K562 (cell line): Measurements from ENCODE around the gene CRYZL1. TPM values are rescaled to one million over a fixed set of nuclear protein-coding genes. Genes with fewer than 3 reads are reported as not detected.

Experiments used
- CREB5 ChIP-seq: fragments of 250-450 bp; sonication (Bioruptor Pico); IDR thresholded peaks from 2 replicates; pipeline ENCODE4 v1.5.0; 2020; ENCODE audit warnings: mild to moderate bottlenecking
- DNMT1 ChIP-seq: fragments of 450-650 bp; IDR thresholded peaks from 2 replicates; pipeline ENCODE4 v1.6.1; 2016; ENCODE audit warnings: antibody characterized with exemption, mild to moderate bottlenecking
- JUN ChIP-seq, 2 experiments: sonication (generic) in 1 of 2; formaldehyde crosslinking in 1 of 2; IDR thresholded peaks; 2 replicates each; pipeline versions ENCODE4 v1.6.1 to v1.8.0; 2012 to 2022; ENCODE audit warnings: borderline replicate concordance in 2 of 2, mild to moderate bottlenecking in 2 of 2, improper control_type of control experiment in 1 of 2, low read depth in 1 of 2, low read length in 1 of 2, missing genetic modification reagents in 1 of 2
- KLF6 ChIP-seq: fragments of 250-450 bp; sonication (Bioruptor Pico); IDR thresholded peaks from 2 replicates; pipeline ENCODE4 v1.4.0; 2020; ENCODE audit warnings: mild to moderate bottlenecking, moderate library complexity, borderline replicate concordance
- MAFK ChIP-seq: IDR thresholded peaks from 2 replicates; pipeline ENCODE4 v1.6.1; 2011; ENCODE audit warnings: low read length, improper control_type of control experiment
- MBD2 ChIP-seq: sonication (generic); IDR thresholded peaks from 2 replicates; pipeline ENCODE4 v1.6.1; 2016; ENCODE audit warnings: low read depth, borderline replicate concordance
- MED1 ChIP-seq: sonication (generic); formaldehyde crosslinking; IDR thresholded peaks from 2 replicates; pipeline ENCODE4 v1.8.1; 2023; ENCODE audit warnings: missing genetic modification reagents, borderline replicate concordance
- MXI1 ChIP-seq: IDR thresholded peaks from 2 replicates; pipeline ENCODE4 v1.6.1; 2011; ENCODE audit warnings: low read depth, mild to moderate bottlenecking, improper control_type of control experiment, low read length
- PBX2 ChIP-seq, 2 experiments: IDR thresholded peaks in 1 of 2; conservative IDR thresholded peaks in 1 of 2; 2 replicates each; pipeline ENCODE4 v1.6.1; 2016; ENCODE audit warnings: low read depth in 2 of 2, mild to moderate bottlenecking in 1 of 2, missing compliant biosample characterization in 1 of 2, missing genetic modification characterization in 1 of 2, moderate library complexity in 1 of 2
- THAP7 ChIP-seq: fragments of 250-450 bp; sonication (Bioruptor Pico); IDR thresholded peaks from 2 replicates; pipeline ENCODE4 v1.5.0; 2021
- TOE1 ChIP-seq, 2 experiments: fragments of 450-650 bp in 1 of 2; sonication (generic) in 1 of 2; formaldehyde crosslinking in 1 of 2; IDR thresholded peaks; 2 replicates each; pipeline versions ENCODE4 v1.7.1 to v1.8.0; 2016 to 2022; ENCODE audit warnings: borderline replicate concordance in 2 of 2, mild to moderate bottlenecking in 2 of 2, antibody characterized with exemption in 1 of 2, inconsistent platforms in 1 of 2, low read depth in 1 of 2, missing genetic modification reagents in 1 of 2, moderate library complexity in 1 of 2
- XRCC5 ChIP-seq: fragments of 200-400 bp; formaldehyde crosslinking; IDR thresholded peaks from 2 replicates; pipeline ENCODE4 v1.6.1; 2017; ENCODE audit warnings: low read depth, mild to moderate bottlenecking, low read length
- ZNF76 ChIP-seq: fragments of 250-450 bp; sonication (Bioruptor Pico); IDR thresholded peaks from 2 replicates; pipeline ENCODE4 v1.4.0; 2020; ENCODE audit warnings: mild to moderate bottlenecking, moderate library complexity, borderline replicate concordance
- polyA plus RNA-seq, 8 experiments: library from polyadenylated mRNA; depleted of rRNA in 4 of 8; stranded (reverse) in 5 of 8; unstranded in 3 of 8; fragments of >200 nt; fragmentation: Nextera tagmentation in 2 of 8; fragmentation: Illumina TruSeq in 1 of 8; extraction: Ambion mirVana in 2 of 8; extraction: Trizol in 1 of 8; gene quantifications; 2 replicates each; pipeline versions ENCODE4 v1.2.1 to v1.2.3, GENCODE V29; 2011 to 2014; ENCODE audit warnings: inconsistent platforms in 1 of 8, missing spikeins in 1 of 8
- total RNA-seq, 7 experiments: library from RNA; depleted of rRNA in 6 of 7; stranded (reverse); fragments of >200 nt in 6 of 7; fragmentation: Illumina TruSeq in 2 of 7; extraction: Trizol in 2 of 7; gene quantifications; 2 replicates each; pipeline versions ENCODE4 v1.2.1 to v1.2.3, GENCODE V29; 2011 to 2021; ENCODE audit warnings: low replicate concordance in 1 of 7
- TF ChIP-seq, protein P1 (sequence below): fragments of 250-450 bp; sonication (Bioruptor Pico); IDR thresholded peaks from 2 replicates; pipeline ENCODE4 v1.5.0; 2020; ENCODE audit warnings: mild to moderate bottlenecking, borderline replicate concordance
- TF ChIP-seq, protein P2 (sequence below): fragments of 250-450 bp; sonication (Bioruptor Pico); IDR thresholded peaks from 2 replicates; pipeline ENCODE4 v1.9.0; 2021; ENCODE audit warnings: mild to moderate bottlenecking
- TF ChIP-seq, protein P3 (sequence below): sonication (generic); formaldehyde crosslinking; IDR thresholded peaks from 2 replicates; pipeline ENCODE4 v1.8.0; 2022; ENCODE audit warnings: missing genetic modification reagents, mild to moderate bottlenecking, moderate library complexity, borderline replicate concordance

The CRYZL1 gene
- total and polyA plus RNA-seq, 9 of the 15 experiments (the other 6 are each of a cell fraction or from before 2014, with no cell fraction given): 19.9 to 98.2 (median 39.2) TPM

DNA sequence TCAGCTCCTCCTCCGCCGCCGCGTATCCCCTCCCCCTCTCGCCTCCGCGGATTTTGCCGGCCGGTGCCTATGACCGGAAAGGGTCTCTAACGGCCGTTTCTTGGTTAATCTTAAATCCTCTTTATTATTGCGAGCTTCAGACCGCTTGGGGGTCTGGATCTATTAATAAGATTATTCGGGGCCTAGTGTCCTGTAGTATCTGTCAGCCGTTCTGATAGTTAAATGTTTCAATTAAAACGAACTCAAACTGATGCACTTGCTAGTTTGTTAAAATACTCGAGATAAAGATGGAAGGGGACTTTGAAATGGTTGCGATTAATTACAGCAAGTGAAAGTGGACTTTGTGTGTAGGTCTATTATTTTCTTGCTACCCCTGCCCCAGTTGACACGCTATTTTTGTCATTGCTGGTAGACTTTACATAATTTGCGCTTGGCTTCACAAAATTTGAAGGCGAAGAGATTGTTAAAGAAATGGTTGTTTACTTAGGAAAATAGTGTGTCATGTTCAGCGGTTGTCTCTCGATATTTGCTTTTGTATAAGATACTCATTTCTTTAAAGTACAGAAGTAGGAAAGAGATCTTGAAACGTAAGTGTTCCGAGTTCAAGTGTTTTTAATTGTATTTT is 97.9 kb downstream of the CRYZL1 start (continued):
- TF ChIP-seq, protein P1, sequence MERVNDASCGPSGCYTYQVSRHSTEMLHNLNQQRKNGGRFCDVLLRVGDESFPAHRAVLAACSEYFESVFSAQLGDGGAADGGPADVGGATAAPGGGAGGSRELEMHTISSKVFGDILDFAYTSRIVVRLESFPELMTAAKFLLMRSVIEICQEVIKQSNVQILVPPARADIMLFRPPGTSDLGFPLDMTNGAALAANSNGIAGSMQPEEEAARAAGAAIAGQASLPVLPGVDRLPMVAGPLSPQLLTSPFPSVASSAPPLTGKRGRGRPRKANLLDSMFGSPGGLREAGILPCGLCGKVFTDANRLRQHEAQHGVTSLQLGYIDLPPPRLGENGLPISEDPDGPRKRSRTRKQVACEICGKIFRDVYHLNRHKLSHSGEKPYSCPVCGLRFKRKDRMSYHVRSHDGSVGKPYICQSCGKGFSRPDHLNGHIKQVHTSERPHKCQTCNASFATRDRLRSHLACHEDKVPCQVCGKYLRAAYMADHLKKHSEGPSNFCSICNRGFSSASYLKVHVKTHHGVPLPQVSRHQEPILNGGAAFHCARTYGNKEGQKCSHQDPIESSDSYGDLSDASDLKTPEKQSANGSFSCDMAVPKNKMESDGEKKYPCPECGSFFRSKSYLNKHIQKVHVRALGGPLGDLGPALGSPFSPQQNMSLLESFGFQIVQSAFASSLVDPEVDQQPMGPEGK (CRISPR knock-in tag): no peak
- TF ChIP-seq, protein P2, sequence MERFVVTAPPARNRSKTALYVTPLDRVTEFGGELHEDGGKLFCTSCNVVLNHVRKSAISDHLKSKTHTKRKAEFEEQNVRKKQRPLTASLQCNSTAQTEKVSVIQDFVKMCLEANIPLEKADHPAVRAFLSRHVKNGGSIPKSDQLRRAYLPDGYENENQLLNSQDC: peak; percentile 54; the same call in 1 of the 2 replicates
- TF ChIP-seq CREB5 (CRISPR knock-in tag) (no peak), TOE1 (IDR thresholded peaks at IDR 0.05; ENCODE audit: borderline replicate concordance) (no peak), TOE1 (CRISPR knock-in tag; IDR thresholded peaks at IDR 0.05; ENCODE audit: borderline replicate concordance, low read depth) (peak; percentile 47; the same call in 1 of the 2 replicates), PBX2 (CRISPR knock-in tag; IDR thresholded peaks at IDR 0.05; ENCODE audit: low read depth) (no peak), PBX2 (tag; conservative IDR thresholded peaks at IDR 0.05; ENCODE audit: low read depth) (no peak), MBD2 (no peak), MAFK (no peak), MXI1 (no peak; the same call in 1 of the 2 replicates), ZNF76 (CRISPR knock-in tag) (no peak), JUN (IDR thresholded peaks at IDR 0.05; ENCODE audit: borderline replicate concordance, low read depth, low read length) (no peak), JUN (CRISPR knock-in tag; IDR thresholded peaks at IDR 0.05; ENCODE audit: borderline replicate concordance) (no peak), KLF6 (no peak), DNMT1 (no peak), XRCC5 (no peak), THAP7 (CRISPR knock-in tag) (no peak), MED1 (no peak)
- TF ChIP-seq, protein P3, sequence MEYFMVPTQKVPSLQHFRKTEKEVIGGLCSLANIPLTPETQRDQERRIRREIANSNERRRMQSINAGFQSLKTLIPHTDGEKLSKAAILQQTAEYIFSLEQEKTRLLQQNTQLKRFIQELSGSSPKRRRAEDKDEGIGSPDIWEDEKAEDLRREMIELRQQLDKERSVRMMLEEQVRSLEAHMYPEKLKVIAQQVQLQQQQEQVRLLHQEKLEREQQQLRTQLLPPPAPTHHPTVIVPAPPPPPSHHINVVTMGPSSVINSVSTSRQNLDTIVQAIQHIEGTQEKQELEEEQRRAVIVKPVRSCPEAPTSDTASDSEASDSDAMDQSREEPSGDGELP (CRISPR knock-in tag): no peak
